Sigmoid colon (tissue), 4 donors: ENCODE measurements around the gene MRPS34.

Experiments
- CTCF ChIP-seq, 4 experiments: fragments of 450-650 bp in 3 of 4; fragments of 200-600 bp in 1 of 4; IDR thresholded peaks; one replicate each; pipeline ENCODE4 v1.5.1; 2016 to 2019; ENCODE audit warnings: antibody characterized with exemption in 4 of 4, mild to moderate bottlenecking in 3 of 4, moderate library complexity in 2 of 4
- POLR2A ChIP-seq, 2 donors: fragments of 450-650 bp; IDR thresholded peaks; one replicate each; pipeline ENCODE4 v1.6.1; 2016; ENCODE audit warnings: antibody characterized with exemption in 2 of 2, mild to moderate bottlenecking in 2 of 2, moderate library complexity in 2 of 2
- POLR2AphosphoS5 ChIP-seq, 4 donors: sonication (generic); formaldehyde crosslinking; IDR thresholded peaks; one replicate each; pipeline ENCODE4 v1.6.1; 2017; ENCODE audit warnings: antibody characterized with exemption in 4 of 4

- TF ChIP-seq CTCF (IDR thresholded peaks at IDR 0.05), result no peak
- TF ChIP-seq POLR2AphosphoS5 (IDR thresholded peaks at IDR 0.05), result no peak
- no peak for TF ChIP-seq POLR2A (IDR thresholded peaks at IDR 0.05)
These were observed 499 bp downstream of the MRPS34 start, which contains the start of gene EME2 for GRCh38 chr16:1772362-1772907.
